MCF 10A (cell line): ENCODE results near the gene GIPC2. TPM values are rescaled to one million over a fixed set of nuclear protein-coding genes. Genes with fewer than 3 reads are reported as not detected.

ENCODE experiments used
- BruUV-seq: library from RNA; stranded (reverse); fragments of 400-500 nt; replicated peaks from 2 replicates; lab custom pipeline; 2021; lab: Mats Ljungman, UMichigan
- CTCF ChIA-PET: fragments of 300-600 bp; sonication (Branson Sonifier 250); formaldehyde crosslinking; extraction: SDS; loops from one replicate; lab custom pipeline; 2021; ENCODE audit warnings: antibody characterized with exemption, inconsistent platforms; lab: Yijun Ruan, JAX
- POLR2A ChIA-PET: fragments of 300-600, 350-650 bp; sonication (Branson Sonifier 250); formaldehyde crosslinking; extraction: SDS; loops from one replicate; lab custom pipeline; 2020; ENCODE audit warnings: antibody characterized with exemption, inconsistent platforms; lab: Yijun Ruan, JAX
- DNase-seq: peaks from one replicate; pipeline ENCODE4 v3.0.0-alpha.2; 2018; ENCODE audit not compliant: unreplicated experiment
- H3K27ac Mint-ChIP-seq: one replicate; pipeline ENCODE4 v1.8.0; 2022; ENCODE audit warnings: mild to moderate bottlenecking, low read depth, mixed read lengths; ENCODE audit not compliant: unreplicated experiment
- H3K27me3 Mint-ChIP-seq: one replicate; pipeline ENCODE4 v1.8.0; 2022; ENCODE audit warnings: mixed read lengths; ENCODE audit not compliant: insufficient read depth, unreplicated experiment
- H3K36me3 Mint-ChIP-seq: one replicate; pipeline ENCODE4 v1.8.0; 2022; ENCODE audit warnings: mild to moderate bottlenecking, moderate library complexity, mixed read lengths; ENCODE audit not compliant: insufficient read depth, unreplicated experiment
- H3K4me1 Mint-ChIP-seq: one replicate; pipeline ENCODE4 v1.8.0; 2022; ENCODE audit warnings: mixed read lengths; ENCODE audit not compliant: insufficient read depth, unreplicated experiment
- H3K4me3 Mint-ChIP-seq: one replicate; pipeline ENCODE4 v1.8.0; 2022; ENCODE audit warnings: mild to moderate bottlenecking, moderate library complexity, mixed read lengths; ENCODE audit not compliant: unreplicated experiment
- H3K9me3 Mint-ChIP-seq: one replicate; pipeline ENCODE4 v1.8.0; 2022; ENCODE audit warnings: mixed read lengths; ENCODE audit not compliant: unreplicated experiment
- intact Hi-C: fragments of 100-400 bp; cut with micrococcal nuclease; formaldehyde crosslinking; loops from 2 replicates; pipeline ENCODE4 v1.14.1; 2022
- total RNA-seq: library from RNA; stranded (reverse); gene quantifications from 2 replicates; pipeline ENCODE4 v1.2.3, GENCODE V29; 2022
- TF ChIP-seq, protein P1 (sequence below): fragments of 200-600 bp; IDR thresholded peaks from one replicate; pipeline ENCODE4 v1.8.0; 2022; ENCODE audit warnings: antibody characterized with exemption, mild to moderate bottlenecking; ENCODE audit not compliant: unreplicated experiment

GIPC2 gene
- total RNA-seq, 1 experiment from 2014 or later, result 0.07 TPM

GRCh38 chr1:78029793-78030192 lies 16.0 kb upstream of the GIPC2 start:
- no peaks in the 10 kb centered on the region for H3K9me3 Mint-ChIP-seq
- CTCF ChIA-PET, result interaction anchor here (0.6 to 1.1 kb wide), 3 partner anchors 49 to 196 kb away, joined by 3 to 4 read pairs (median 3); no protein-coding TSS in a partner anchor
- peaks cover 6% of the 10 kb centered on the region for H3K36me3 Mint-ChIP-seq
- no peak overlapping the region for H3K27ac Mint-ChIP-seq
- POLR2A ChIA-PET, result interaction anchor here (1.0 to 1.8 kb wide), 2 partner anchors 12 to 24 kb away, joined by 4 to 10 read pairs; partner anchors contain the start of gene DNAJB4
- H3K27me3 Mint-ChIP-seq, result no peaks in the 10 kb centered on the region
- TF ChIP-seq, protein P1, sequence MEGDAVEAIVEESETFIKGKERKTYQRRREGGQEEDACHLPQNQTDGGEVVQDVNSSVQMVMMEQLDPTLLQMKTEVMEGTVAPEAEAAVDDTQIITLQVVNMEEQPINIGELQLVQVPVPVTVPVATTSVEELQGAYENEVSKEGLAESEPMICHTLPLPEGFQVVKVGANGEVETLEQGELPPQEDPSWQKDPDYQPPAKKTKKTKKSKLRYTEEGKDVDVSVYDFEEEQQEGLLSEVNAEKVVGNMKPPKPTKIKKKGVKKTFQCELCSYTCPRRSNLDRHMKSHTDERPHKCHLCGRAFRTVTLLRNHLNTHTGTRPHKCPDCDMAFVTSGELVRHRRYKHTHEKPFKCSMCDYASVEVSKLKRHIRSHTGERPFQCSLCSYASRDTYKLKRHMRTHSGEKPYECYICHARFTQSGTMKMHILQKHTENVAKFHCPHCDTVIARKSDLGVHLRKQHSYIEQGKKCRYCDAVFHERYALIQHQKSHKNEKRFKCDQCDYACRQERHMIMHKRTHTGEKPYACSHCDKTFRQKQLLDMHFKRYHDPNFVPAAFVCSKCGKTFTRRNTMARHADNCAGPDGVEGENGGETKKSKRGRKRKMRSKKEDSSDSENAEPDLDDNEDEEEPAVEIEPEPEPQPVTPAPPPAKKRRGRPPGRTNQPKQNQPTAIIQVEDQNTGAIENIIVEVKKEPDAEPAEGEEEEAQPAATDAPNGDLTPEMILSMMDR, result no peak
- no peak for DNase-seq
- H3K4me1 Mint-ChIP-seq, result peaks cover 17% of the 10 kb centered on the region
- BruUV-seq, result no TSS peak
- intact Hi-C loops, result no loop called here
- no peak overlapping the region for H3K4me3 Mint-ChIP-seq

- H3K27me3 Mint-ChIP-seq, result no peaks in the 10 kb centered on the region
- peaks cover 19% of the 10 kb centered on the region for H3K4me1 Mint-ChIP-seq
- intact Hi-C loops, result no loop called here
- ChIA-PET POLR2A (interaction anchor here (0.6 to 3.9 kb wide), 21 partner anchors 9 to 301 kb away, joined by 3 to 79 read pairs (median 5); partner anchors contain the start of genes DNAJB4 and FUBP1), CTCF (interaction anchor here (0.6 to 2.2 kb wide), 8 partner anchors 11 to 81 kb away, joined by 3 to 21 read pairs (median 7); partner anchors contain the start of genes DNAJB4 and FUBP1)
- peak; percentile 73 for DNase-seq
- no peaks in the 10 kb centered on the region for H3K9me3 Mint-ChIP-seq
- BruUV-seq, result no TSS peak
- H3K36me3 Mint-ChIP-seq, result peaks cover 6% of the 10 kb centered on the region
- H3K27ac Mint-ChIP-seq, result no peak overlapping the region
- no peak overlapping the region for H3K4me3 Mint-ChIP-seq
- TF ChIP-seq, protein P1, result no peak
Observed at GRCh38 chr1:78032996-78033796, 12.6 kb upstream of the GIPC2 start.

GRCh38 chr1:78033797-78034172 lies 12.0 kb upstream of the GIPC2 start:
- ChIA-PET POLR2A (interaction anchor here (0.6 to 3.9 kb wide), 17 partner anchors 10 to 302 kb away, joined by 3 to 79 read pairs (median 7); partner anchors contain the start of genes DNAJB4, FUBP1 and NEXN), CTCF (interaction anchor here (0.8 to 2.2 kb wide), 7 partner anchors 11 to 80 kb away, joined by 3 to 21 read pairs (median 8); partner anchors contain the start of genes DNAJB4 and FUBP1)
- Mint-ChIP-seq H3K4me1 (peaks cover 24% of the 10 kb centered on the region), H3K27ac (no peak overlapping the region), H3K27me3 (no peaks in the 10 kb centered on the region), H3K4me3 (no peak overlapping the region), H3K9me3 (no peaks in the 10 kb centered on the region), H3K36me3 (peaks cover 6% of the 10 kb centered on the region)
- intact Hi-C loops, result no loop called here
- BruUV-seq, result no TSS peak
- peak; percentile 77 for DNase-seq
- TF ChIP-seq, protein P1, result no peak

- no peaks in the 10 kb centered on the region for H3K36me3 Mint-ChIP-seq
- intact Hi-C loops, result no loop called here
- no peak overlapping the region for H3K4me3 Mint-ChIP-seq
- CTCF ChIA-PET, result interaction anchor here (0.8 kb wide), 1 partner anchor 44 kb away, joined by 3 read pairs; no protein-coding TSS in a partner anchor
- DNase-seq, result peak; percentile 4
- TF ChIP-seq, protein P1, result no peak
- H3K27me3 Mint-ChIP-seq, result no peaks in the 10 kb centered on the region
- peaks cover 24% of the 10 kb centered on the region for H3K4me1 Mint-ChIP-seq
- POLR2A ChIA-PET, result interaction anchor here (1.5 to 3.9 kb wide), 2 partner anchors 30 to 57 kb away, joined by 4 to 79 read pairs; partner anchors contain the start of genes DNAJB4 and FUBP1
- BruUV-seq, result no TSS peak
- H3K27ac Mint-ChIP-seq, result no peak overlapping the region
- H3K9me3 Mint-ChIP-seq, result no peaks in the 10 kb centered on the region
Observed at GRCh38 chr1:78035121-78035520, 10.6 kb upstream of the GIPC2 start.
